ENCODE measurements around the gene SNUPN.
"Not testable (repeated sequence)": the region's sequence is repeated elsewhere in the genome, so short reads cannot be mapped to it uniquely, and the experiment has no call there.

DNA sequence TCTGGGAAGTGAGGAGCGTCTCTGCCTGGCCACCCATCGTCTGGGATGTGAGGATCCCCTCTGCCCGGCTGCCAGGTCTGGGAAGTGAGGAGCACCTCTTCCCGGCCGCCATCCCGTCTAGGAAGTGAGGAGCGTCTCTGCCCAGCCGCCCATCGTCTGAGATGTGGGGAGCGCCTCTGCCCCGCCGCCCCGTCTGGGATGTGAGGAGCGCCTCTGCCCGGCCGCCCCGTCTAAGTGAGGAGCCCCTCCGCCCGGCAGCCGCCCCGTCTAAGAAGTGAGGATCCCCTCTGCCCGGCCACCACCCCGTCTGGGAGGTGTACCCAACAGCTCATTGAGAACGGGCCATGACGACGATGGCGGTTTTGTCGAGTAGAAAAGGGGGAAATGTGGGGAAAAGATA is 66.6 kb downstream of the SNUPN start:
- TF ChIP-seq EZH2 (optimal IDR thresholded peaks at IDR 0.05; ENCODE audit: low read depth, low read length); CTCF (IDR thresholded peaks at IDR 0.05; ENCODE audit: low read length): not testable (repeated sequence)
